Uterus (tissue), 4 donors: ENCODE results near the gene ATP2C2. TPM values are rescaled to one million over a fixed set of nuclear protein-coding genes. Genes with fewer than 3 reads are reported as not detected.

Experiments
- DNase-seq, 2 donors: peaks; one replicate each; pipeline ENCODE4 v3.0.0-alpha.2; 2019 to 2020
- H3K27ac ChIP-seq, 2 donors: fragments of 200-600 bp; sonication (generic); 1 replicate in 1 of 2; 2 replicates in 1 of 2; pipeline ENCODE4 v1.5.1; 2016 to 2018
- H3K27me3 ChIP-seq, 2 donors: fragments of 200-600 bp; sonication (generic); one replicate each; pipeline ENCODE4 v1.5.1; 2018 to 2019; ENCODE audit warnings: control low read depth in 1 of 2
- H3K36me3 ChIP-seq, 2 donors: fragments of 200-600 bp; sonication (generic); one replicate each; pipeline ENCODE4 v1.5.1; 2019; ENCODE audit warnings: control low read depth in 1 of 2
- H3K4me1 ChIP-seq, 2 donors: fragments of 200-600 bp; sonication (generic); one replicate each; pipeline ENCODE4 v1.5.1; 2018 to 2019; ENCODE audit warnings: control low read depth in 1 of 2
- H3K4me3 ChIP-seq, 2 donors: fragments of 200-600 bp; sonication (generic); 1 replicate in 1 of 2; 2 replicates in 1 of 2; pipeline ENCODE4 v1.5.1; 2018 to 2019; ENCODE audit warnings: mild to moderate bottlenecking in 1 of 2
- H3K9me3 ChIP-seq, 2 donors: fragments of 200-600 bp; sonication (generic); one replicate each; pipeline ENCODE4 v1.5.1; 2019; ENCODE audit warnings: control low read depth in 1 of 2
- CTCF ChIP-seq, 4 experiments: fragments of 200-600 bp in 2 of 4; fragments of 450-650 bp in 2 of 4; sonication (generic) in 2 of 4; IDR thresholded peaks; one replicate each; pipeline ENCODE4 v1.5.1; 2016 to 2019; ENCODE audit warnings: antibody characterized with exemption in 4 of 4, mild to moderate bottlenecking in 2 of 4, moderate library complexity in 1 of 4
- POLR2A ChIP-seq, 2 donors: fragments of 450-650 bp; IDR thresholded peaks; one replicate each; pipeline ENCODE4 v1.6.1; 2016; ENCODE audit warnings: antibody characterized with exemption in 2 of 2, mild to moderate bottlenecking in 1 of 2, moderate library complexity in 1 of 2
- intact Hi-C: fragments of 100-400 bp; cut with DNase I; formaldehyde crosslinking; loops from one replicate; pipeline ENCODE4 v1.15.1; 2023; ENCODE audit warnings: low total_unique reads
- total RNA-seq, 4 donors: library from RNA; depleted of rRNA in 3 of 4; stranded (reverse); fragments of >200 nt in 3 of 4; gene quantifications; one replicate each; pipeline versions ENCODE4 v1.1.0 to v1.2.4, GENCODE V29; 2014 to 2023
- donor health status: DM: yes; HTN: yes; CAD: no.

ATP2C2 gene
- 1 to 10 TPM in 1 of 4 donors, under 1 TPM in 3; 0.51 to 1.8 (median 0.84) TPM for total RNA-seq

GRCh38 chr16:84368308-84368996 is at the start of gene ATP2C2:
ATP2C2 (plus strand) TSS chr16:84368538; CDS start chr16:84368616, 78 bp downstream.
- peaks cover 0 to 5% of the 10 kb centered on the region in 2 donors for H3K4me1 ChIP-seq
- peaks cover 0 to 16% of the 10 kb centered on the region in 2 donors for H3K27me3 ChIP-seq
- no peaks in the 10 kb centered on the region for H3K36me3 ChIP-seq
- H3K9me3 ChIP-seq, result no peaks in the 10 kb centered on the region
- no peak for TF ChIP-seq POLR2A (IDR thresholded peaks at IDR 0.05)
- no peak for TF ChIP-seq CTCF (IDR thresholded peaks at IDR 0.05)
- DNase-seq, result no peak
- no peak within 1 kb of the TSS for H3K4me3 ChIP-seq
- intact Hi-C loops, result no loop called here
- no peak within 1 kb of the TSS for H3K27ac ChIP-seq

- no peaks in the 10 kb centered on the region for H3K4me1 ChIP-seq
- TF ChIP-seq CTCF (IDR thresholded peaks at IDR 0.05), result no peak
- TF ChIP-seq POLR2A (IDR thresholded peaks at IDR 0.05), result no peak
- H3K4me3 ChIP-seq, result no peak overlapping the region
- no peak for DNase-seq
- no peaks in the 10 kb centered on the region for H3K27me3 ChIP-seq
- intact Hi-C loops, result no loop called here
- no peaks in the 10 kb centered on the region for H3K9me3 ChIP-seq
- no peak overlapping the region for H3K27ac ChIP-seq
- H3K36me3 ChIP-seq, result no peaks in the 10 kb centered on the region
Observed at GRCh38 chr16:84319146-84319760, 49.1 kb upstream of the ATP2C2 start.

GRCh38 chr16:84320511-84320910 is 47.8 kb upstream of the ATP2C2 start:
- no peaks in the 10 kb centered on the region for H3K27me3 ChIP-seq
- intact Hi-C loops, result no loop called here
- H3K36me3 ChIP-seq, result no peaks in the 10 kb centered on the region
- H3K27ac ChIP-seq, result no peak overlapping the region
- no peak for DNase-seq
- H3K4me3 ChIP-seq, result no peak overlapping the region
- no peaks in the 10 kb centered on the region for H3K4me1 ChIP-seq
- H3K9me3 ChIP-seq, result no peaks in the 10 kb centered on the region
- TF ChIP-seq POLR2A (IDR thresholded peaks at IDR 0.05) (no peak), CTCF (IDR thresholded peaks at IDR 0.05) (no peak)

GRCh38 chr16:84321932-84322331 is 46.4 kb upstream of the ATP2C2 start:
- Histone ChIP-seq H3K27me3 (no peaks in the 10 kb centered on the region), H3K27ac (no peak overlapping the region), H3K36me3 (no peaks in the 10 kb centered on the region), H3K9me3 (no peaks in the 10 kb centered on the region), H3K4me3 (no peak overlapping the region), H3K4me1 (no peaks in the 10 kb centered on the region)
- no peak for DNase-seq
- no peak for TF ChIP-seq CTCF (IDR thresholded peaks at IDR 0.05)
- TF ChIP-seq POLR2A (IDR thresholded peaks at IDR 0.05), result no peak
- intact Hi-C loops, result no loop called here

GRCh38 chr16:84322749-84323148 is 45.6 kb upstream of the ATP2C2 start:
- intact Hi-C loops, result no loop called here
- Histone ChIP-seq H3K9me3 (no peaks in the 10 kb centered on the region), H3K4me3 (no peak overlapping the region), H3K36me3 (no peaks in the 10 kb centered on the region), H3K27me3 (no peaks in the 10 kb centered on the region), H3K4me1 (no peaks in the 10 kb centered on the region), H3K27ac (no peak overlapping the region)
- no peak for TF ChIP-seq POLR2A (IDR thresholded peaks at IDR 0.05)
- no peak for DNase-seq
